H1 (cell line): Measurements from ENCODE around the gene ANK3. TPM values are rescaled to one million over a fixed set of nuclear protein-coding genes. Genes with fewer than 3 reads are reported as not detected.

Source experiments
- CTCF ChIA-PET: fragments of 300-600 bp; sonication (Branson Sonifier 250); formaldehyde crosslinking; loops from one replicate; lab custom pipeline; 2021; ENCODE audit not compliant: partially characterized antibody; lab: Charles Lee
- POLR2A ChIA-PET: fragments of 300-600 bp; sonication (Branson Sonifier 250); formaldehyde crosslinking; loops from one replicate; lab custom pipeline; 2021; ENCODE audit warnings: inconsistent platforms; ENCODE audit not compliant: partially characterized antibody; lab: Charles Lee
- DNase-seq, 2 experiments: peaks; one replicate each; pipeline versions ENCODE4 v3.0.0 to v3.0.0-alpha.2; 2010 to 2022; ENCODE audit warnings: low spot score in 2 of 2, low read depth in 1 of 2, mixed read lengths in 1 of 2
- FAIRE-seq: peaks from 2 replicates; lab custom pipeline; 2011; peaks lifted over from hg19 to GRCh38; lab: Jason Lieb, UNC
- H2AFZ ChIP-seq: 2 replicates; pipeline ENCODE4 v1.8.1; 2012; ENCODE audit warnings: low read length, inconsistent platforms
- H2AK5ac ChIP-seq: 2 replicates; pipeline ENCODE4 v1.6.1; 2013; ENCODE audit warnings: low read depth, low read length
- H2BK120ac ChIP-seq: replicated peaks from 2 replicates; pipeline ENCODE3; 2013; ENCODE audit warnings: low read depth, low read length, inconsistent platforms
- H2BK12ac ChIP-seq: 2 replicates; pipeline ENCODE4 v1.6.1; 2013; ENCODE audit warnings: low read depth, low read length
- H2BK15ac ChIP-seq: 2 replicates; pipeline ENCODE4 v1.6.1; 2013; ENCODE audit warnings: low read length
- H2BK20ac ChIP-seq: 2 replicates; pipeline ENCODE4 v1.6.1; 2013; ENCODE audit warnings: low read length
- H2BK5ac ChIP-seq: 2 replicates; pipeline ENCODE4 v1.6.1; 2013; ENCODE audit warnings: low read depth, low read length
- H3K14ac ChIP-seq: 2 replicates; pipeline ENCODE4 v1.6.1; 2013; ENCODE audit warnings: inconsistent platforms; ENCODE audit not compliant: insufficient read length
- H3K18ac ChIP-seq: 2 replicates; pipeline ENCODE4 v1.6.1; 2013; ENCODE audit warnings: low read length; ENCODE audit errors: extremely low read depth
- H3K23ac ChIP-seq: 2 replicates; pipeline ENCODE4 v1.6.1; 2013; ENCODE audit warnings: inconsistent platforms; ENCODE audit not compliant: insufficient read length
- H3K23me2 ChIP-seq: 2 replicates; pipeline ENCODE4 v1.6.1; 2013; ENCODE audit warnings: low read depth, low read length
- H3K27ac ChIP-seq: 2 replicates; pipeline ENCODE4 v1.6.1; 2011; ENCODE audit warnings: low read depth, low read length, inconsistent platforms
- H3K27me3 ChIP-seq, 4 experiments: replicated peaks in 1 of 4; 1 replicate in 1 of 4; 2 replicates in 3 of 4; pipeline versions ENCODE4 v1.6.1 to v1.8.1; 2011 to 2013; ENCODE audit warnings: low read length in 3 of 4, mild to moderate bottlenecking in 3 of 4, inconsistent platforms in 2 of 4, mixed read lengths in 2 of 4, moderate library complexity in 1 of 4; ENCODE audit not compliant: control insufficient read depth in 3 of 4, insufficient read depth in 3 of 4; ENCODE audit errors: extremely low read depth in 1 of 4
- H3K36me3 ChIP-seq, 4 experiments: 2 replicates each; pipeline versions ENCODE4 v1.6.1 to v1.8.1; 2011 to 2013; ENCODE audit warnings: mild to moderate bottlenecking in 4 of 4, low read length in 3 of 4, moderate library complexity in 2 of 4, control low read depth in 1 of 4, inconsistent platforms in 1 of 4; ENCODE audit not compliant: insufficient read depth in 4 of 4, control insufficient read depth in 2 of 4
- H3K4ac ChIP-seq: replicated peaks from 2 replicates; pipeline ENCODE3; 2013; ENCODE audit warnings: low read length, low read depth, mixed read lengths, inconsistent platforms; ENCODE audit not compliant: insufficient read length
- H3K4me1 ChIP-seq, 4 experiments: replicated peaks in 1 of 4; 1 replicate in 1 of 4; 2 replicates in 3 of 4; pipeline versions ENCODE4 v1.6.1 to v1.8.1; 2011 to 2013; ENCODE audit warnings: low read length in 3 of 4, inconsistent platforms in 2 of 4, mixed read lengths in 1 of 4; ENCODE audit not compliant: insufficient read depth in 4 of 4, control insufficient read depth in 3 of 4
- H3K4me2 ChIP-seq, 2 experiments: 2 replicates each; pipeline versions ENCODE4 v1.6.1 to v1.8.1; 2011 to 2013; ENCODE audit warnings: low read depth in 2 of 2, low read length in 2 of 2, control low read depth in 1 of 2, inconsistent platforms in 1 of 2, mild to moderate bottlenecking in 1 of 2; ENCODE audit not compliant: insufficient read depth in 1 of 2
- H3K4me3 ChIP-seq, 4 experiments: fragments of 200-600, 300-600 bp in 1 of 4; sonication (generic), shearing (Covaris generic), sonication (Bioruptor Twin) in 1 of 4; 2 replicates each; pipeline versions ENCODE4 v1.5.1 to v1.8.1; 2011 to 2016; ENCODE audit warnings: low read length in 4 of 4, low read depth in 3 of 4, control low read depth in 2 of 4, inconsistent platforms in 2 of 4, mild to moderate bottlenecking in 2 of 4, mixed read lengths in 1 of 4, moderate library complexity in 1 of 4; ENCODE audit not compliant: insufficient read depth in 2 of 4; ENCODE audit errors: extremely low read depth in 1 of 4
- H3K56ac ChIP-seq: replicated peaks from 2 replicates; pipeline ENCODE3; 2013; ENCODE audit warnings: low read depth, mild to moderate bottlenecking, mixed read lengths, low read length, inconsistent platforms; ENCODE audit not compliant: insufficient read length
- H3K79me1 ChIP-seq: 2 replicates; pipeline ENCODE4 v1.6.1; 2013; ENCODE audit warnings: low read depth, low read length, control low read depth
- H3K79me2 ChIP-seq, 2 experiments: 2 replicates each; pipeline versions ENCODE4 v1.6.1 to v1.8.1; 2012 to 2013; ENCODE audit warnings: low read length in 2 of 2, mild to moderate bottlenecking in 2 of 2, inconsistent platforms in 1 of 2; ENCODE audit not compliant: insufficient read depth in 2 of 2, control insufficient read depth in 1 of 2
- H3K9ac ChIP-seq, 4 experiments: replicated peaks in 1 of 4; 1 replicate in 1 of 4; 2 replicates in 3 of 4; pipeline versions ENCODE4 v1.6.1 to v1.8.1; 2011 to 2013; ENCODE audit warnings: low read depth in 3 of 4, low read length in 3 of 4, control low read depth in 2 of 4, mild to moderate bottlenecking in 2 of 4, moderate library complexity in 2 of 4, inconsistent platforms in 1 of 4; ENCODE audit errors: extremely low read depth in 1 of 4
- H3K9me3 ChIP-seq, 2 experiments: 2 replicates each; pipeline versions ENCODE4 v1.6.1 to v1.8.1; 2012 to 2013; ENCODE audit warnings: mild to moderate bottlenecking in 2 of 2, moderate library complexity in 2 of 2, control low read depth in 1 of 2, inconsistent platforms in 1 of 2, low read depth in 1 of 2, low read length in 1 of 2, mixed read lengths in 1 of 2; ENCODE audit not compliant: insufficient read depth in 2 of 2
- H4K20me1 ChIP-seq, 2 experiments: replicated peaks in 1 of 2; 2 replicates each; pipeline versions ENCODE3 to v1.8.1; 2011 to 2013; ENCODE audit warnings: inconsistent platforms in 2 of 2, low read length in 2 of 2, mild to moderate bottlenecking in 1 of 2; ENCODE audit not compliant: insufficient read depth in 2 of 2, control insufficient read depth in 1 of 2
- H4K5ac ChIP-seq: 2 replicates; pipeline ENCODE4 v1.6.1; 2013; ENCODE audit warnings: low read length, low read depth, mixed read lengths, inconsistent platforms; ENCODE audit not compliant: insufficient read length
- H4K8ac ChIP-seq: 2 replicates; pipeline ENCODE4 v1.8.0; 2013; ENCODE audit warnings: mild to moderate bottlenecking, moderate library complexity, low read length, inconsistent platforms; ENCODE audit not compliant: insufficient read depth; ENCODE audit errors: extremely low read depth
- H4K91ac ChIP-seq: replicated peaks from 2 replicates; pipeline ENCODE3; 2013; ENCODE audit warnings: low read length, mixed read lengths, inconsistent platforms; ENCODE audit not compliant: insufficient read length
- CBX5 ChIP-seq: fragments of 300-800, 300-1000 bp; sonication (generic); IDR thresholded peaks from 2 replicates; pipeline ENCODE4 v1.7.1; 2016; ENCODE audit warnings: antibody characterized with exemption, low read length, low read depth
- CREB1 ChIP-seq: IDR thresholded peaks from 2 replicates; pipeline ENCODE4 v1.6.1; 2012; ENCODE audit warnings: inconsistent platforms
- HDAC2 ChIP-seq, 2 experiments: fragments of 300-600 bp in 1 of 2; sonication (generic) in 1 of 2; IDR thresholded peaks; 2 replicates each; pipeline ENCODE4 v1.6.1; 2011 to 2012; ENCODE audit warnings: low read depth in 2 of 2, low read length in 2 of 2, mild to moderate bottlenecking in 2 of 2, moderate library complexity in 2 of 2, borderline replicate concordance in 1 of 2, inconsistent platforms in 1 of 2
- NRF1 ChIP-seq: IDR thresholded peaks from 2 replicates; pipeline ENCODE4 v1.6.1; 2011; ENCODE audit warnings: mild to moderate bottlenecking, low read depth, low read length, improper control_type of control experiment
- SUZ12 ChIP-seq: fragments of 200-600 bp; sonication (generic); IDR thresholded peaks from 2 replicates; pipeline ENCODE4 v1.6.1; 2012; ENCODE audit warnings: mild to moderate bottlenecking, inconsistent platforms, low read length, moderate library complexity, mixed read lengths
- TAF1 ChIP-seq: IDR thresholded peaks from 2 replicates; pipeline ENCODE4 v1.6.1; 2011; ENCODE audit warnings: mild to moderate bottlenecking, low read depth, low read length
- TBP ChIP-seq: IDR thresholded peaks from 2 replicates; pipeline ENCODE4 v1.6.1; 2011; ENCODE audit warnings: low read depth, low read length, improper control_type of control experiment
- TCF12 ChIP-seq: IDR thresholded peaks from 2 replicates; pipeline ENCODE4 v1.6.1; 2011; ENCODE audit warnings: low read depth, mild to moderate bottlenecking, low read length
- ZNF274 ChIP-seq: IDR thresholded peaks from 2 replicates; pipeline ENCODE4 v1.7.0; 2012; ENCODE audit warnings: low read length, borderline replicate concordance; ENCODE audit errors: extremely low read depth
- WGBS, 2 experiments: shearing (Covaris generic) in 1 of 2; methylation state at CpG; one replicate each; pipeline versions ENCODE4 v1.1.6 to v1.1.7; 2013 to 2015; ENCODE audit warnings: low lambda C conversion rate in 2 of 2, mixed read lengths in 2 of 2, inconsistent platforms in 1 of 2, low coverage in 1 of 2, missing lambda C conversion rate in 1 of 2; ENCODE audit not compliant: insufficient replicate concordance in 2 of 2, insufficient coverage in 1 of 2, insufficient read length in 1 of 2; ENCODE audit errors: extremely low coverage in 1 of 2, missing lambda C conversion rate in 1 of 2; 5-methylcytosine and 5-hydroxymethylcytosine counted together
- polyA plus RNA-seq, 7 experiments: library from polyadenylated mRNA; depleted of rRNA in 3 of 7; stranded (reverse) in 5 of 7; unstranded in 2 of 7; fragments of >200 nt in 5 of 7; fragments of 200-250 nt in 2 of 7; gene quantifications; 1 replicate in 5 of 7; 2 replicates in 1 of 7; 4 replicates in 1 of 7; pipeline versions ENCODE4 v1.2.1 to v1.2.3, GENCODE V29; 2011 to 2013; ENCODE audit warnings: missing spikeins in 2 of 7, mixed read lengths in 2 of 7
- total RNA-seq: library from RNA; stranded (reverse); fragmentation: NEBNext Ultra II Directional; extraction: Animal tissue kit (Norgen Biotek cat#: 25700); gene quantifications from 2 replicates; pipeline ENCODE4 v1.2.1, GENCODE V29; 2021
- TF ChIP-seq, protein P1 (sequence below), 3 experiments: IDR thresholded peaks; 1 replicate in 2 of 3; 2 replicates in 1 of 3; pipeline versions ENCODE4 v1.5.1 to v1.6.1; 2011; ENCODE audit warnings: low read length in 3 of 3, mild to moderate bottlenecking in 3 of 3, inconsistent platforms in 2 of 3, low read depth in 1 of 3, moderate library complexity in 1 of 3; ENCODE audit not compliant: insufficient read depth in 1 of 3; ENCODE audit errors: control extremely low read depth in 1 of 3
- TF ChIP-seq, protein P2 (sequence below): IDR thresholded peaks from 2 replicates; pipeline ENCODE4 v1.6.1; 2011; ENCODE audit warnings: low read length, improper control_type of control experiment

ANK3 gene
- total and polyA plus RNA-seq, 2 of the 8 experiments (the other 6 are each of a cell fraction or from before 2014, with no cell fraction given): 18.1 to 67.9 TPM

DNA sequence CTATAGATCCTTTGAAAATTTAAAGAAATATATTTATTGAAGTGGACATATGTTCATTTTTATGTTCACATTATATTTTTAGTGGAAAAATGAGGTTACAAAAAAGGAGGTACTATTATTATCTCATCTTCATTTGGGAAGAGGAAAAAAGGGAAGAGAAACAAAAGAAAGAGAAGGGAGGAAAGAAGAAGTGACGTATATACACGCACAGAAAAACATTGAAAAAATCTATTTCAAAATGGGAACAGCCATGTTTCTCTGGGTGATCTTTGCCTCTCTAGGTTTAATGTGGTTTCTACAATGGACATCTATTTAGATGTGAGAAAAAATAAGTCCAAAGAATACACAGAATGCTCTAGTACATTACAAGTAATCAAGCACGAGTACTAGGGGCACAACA lies 14.8 kb downstream of the ANK3 start:
- Histone ChIP-seq H3K18ac (no peak overlapping the region), H3K9ac (no peak overlapping the region), H3K4ac (no peak overlapping the region), H3K27me3 (no peaks in the 10 kb centered on the region), H3K23ac (no peak overlapping the region), H3K36me3 (no peaks in the 10 kb centered on the region), H3K4me3 (no peak overlapping the region), H2BK20ac (no peak overlapping the region), H2BK120ac (no peak overlapping the region), H2AK5ac (no peak overlapping the region), H3K79me1 (no peaks in the 10 kb centered on the region), H2BK15ac (no peak overlapping the region), H3K9me3 (no peaks in the 10 kb centered on the region), H2BK5ac (no peak overlapping the region), H2AFZ (no peak overlapping the region), H4K5ac (no peak overlapping the region), H3K23me2 (no peaks in the 10 kb centered on the region), H3K14ac (no peak overlapping the region), H3K56ac (no peak overlapping the region), H4K91ac (no peak overlapping the region), H4K20me1 (no peaks in the 10 kb centered on the region), H3K27ac (no peak overlapping the region), H4K8ac (no peak overlapping the region), H3K79me2 (no peaks in the 10 kb centered on the region), H2BK12ac (no peak overlapping the region), H3K4me2 (no peak overlapping the region), H3K4me1 (peaks cover 0 to 6% (median 3%) of the 10 kb centered on the region in 4 experiments; a peak in 4 of 7 replicates)
- no peak for FAIRE-seq
- 91% methylated on average over 3 of the region's 3 CpGs; no CpG with 5 or more reads in 1 of the 2 experiments for WGBS, 2 experiments
- POLR2A ChIA-PET: no interaction called here
- CTCF ChIA-PET: no interaction called here
- DNase-seq: no peak
- TF ChIP-seq TAF1 (no peak), HDAC2 (IDR thresholded peaks at IDR 0.05; ENCODE audit: borderline replicate concordance in 1 of 2, low read depth in 2 of 2, low read length in 2 of 2) (no peak), TBP (no peak), CBX5 (no peak), SUZ12 (no peak), NRF1 (no peak), ZNF274 (no peak), TCF12 (no peak), CREB1 (no peak)
- TF ChIP-seq, protein P1, sequence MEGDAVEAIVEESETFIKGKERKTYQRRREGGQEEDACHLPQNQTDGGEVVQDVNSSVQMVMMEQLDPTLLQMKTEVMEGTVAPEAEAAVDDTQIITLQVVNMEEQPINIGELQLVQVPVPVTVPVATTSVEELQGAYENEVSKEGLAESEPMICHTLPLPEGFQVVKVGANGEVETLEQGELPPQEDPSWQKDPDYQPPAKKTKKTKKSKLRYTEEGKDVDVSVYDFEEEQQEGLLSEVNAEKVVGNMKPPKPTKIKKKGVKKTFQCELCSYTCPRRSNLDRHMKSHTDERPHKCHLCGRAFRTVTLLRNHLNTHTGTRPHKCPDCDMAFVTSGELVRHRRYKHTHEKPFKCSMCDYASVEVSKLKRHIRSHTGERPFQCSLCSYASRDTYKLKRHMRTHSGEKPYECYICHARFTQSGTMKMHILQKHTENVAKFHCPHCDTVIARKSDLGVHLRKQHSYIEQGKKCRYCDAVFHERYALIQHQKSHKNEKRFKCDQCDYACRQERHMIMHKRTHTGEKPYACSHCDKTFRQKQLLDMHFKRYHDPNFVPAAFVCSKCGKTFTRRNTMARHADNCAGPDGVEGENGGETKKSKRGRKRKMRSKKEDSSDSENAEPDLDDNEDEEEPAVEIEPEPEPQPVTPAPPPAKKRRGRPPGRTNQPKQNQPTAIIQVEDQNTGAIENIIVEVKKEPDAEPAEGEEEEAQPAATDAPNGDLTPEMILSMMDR (IDR thresholded peaks at IDR 0.05; ENCODE audit: control extremely low read depth in 1 of 3, insufficient read depth in 1 of 3, low read depth in 1 of 3, low read length in 3 of 3): no peak
- TF ChIP-seq, protein P2, sequence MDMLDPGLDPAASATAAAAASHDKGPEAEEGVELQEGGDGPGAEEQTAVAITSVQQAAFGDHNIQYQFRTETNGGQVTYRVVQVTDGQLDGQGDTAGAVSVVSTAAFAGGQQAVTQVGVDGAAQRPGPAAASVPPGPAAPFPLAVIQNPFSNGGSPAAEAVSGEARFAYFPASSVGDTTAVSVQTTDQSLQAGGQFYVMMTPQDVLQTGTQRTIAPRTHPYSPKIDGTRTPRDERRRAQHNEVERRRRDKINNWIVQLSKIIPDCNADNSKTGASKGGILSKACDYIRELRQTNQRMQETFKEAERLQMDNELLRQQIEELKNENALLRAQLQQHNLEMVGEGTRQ: no peak
